Hippocampal formation (tissue), 2 donors: Measurements from ENCODE around the gene PHOX2A.

Experiments
- DNase-seq, 2 donors: peaks; one replicate each; lab custom pipeline; 2025; lab: John Stamatoyannopoulos, UW

Gene PHOX2A

GRCh38 chr11:72233773-72234513 lies 10.0 kb downstream of the PHOX2A start:
- DNase-seq = no peak

- no peak for DNase-seq
These were observed 10.8 kb downstream of the PHOX2A start for GRCh38 chr11:72233056-72233772.

- DNase-seq = no peak
These were observed 11.5 kb downstream of the PHOX2A start for GRCh38 chr11:72232260-72233055.

- no peak for DNase-seq
These were observed 12.3 kb downstream of the PHOX2A start for GRCh38 chr11:72231396-72232259.

- DNase-seq = no peak
These were observed 13.1 kb downstream of the PHOX2A start for GRCh38 chr11:72230764-72231365.

- DNase-seq = no peak
These were observed 13.8 kb downstream of the PHOX2A start for GRCh38 chr11:72229925-72230763.

GRCh38 chr11:72229336-72229924 lies 14.5 kb downstream of the PHOX2A start:
- DNase-seq = no peak

GRCh38 chr11:72228844-72229231 lies 15.1 kb downstream of the PHOX2A start:
- DNase-seq = no peak

- no peak for DNase-seq
These were observed 15.6 kb downstream of the PHOX2A start for GRCh38 chr11:72228229-72228843.

GRCh38 chr11:72227316-72228228 lies 16.4 kb downstream of the PHOX2A start:
- DNase-seq = peak in 1 of 2 donors; percentile 28

GRCh38 chr11:72226701-72227100 lies 17.3 kb downstream of the PHOX2A start:
- DNase-seq = no peak

GRCh38 chr11:72225411-72225951 lies 18.5 kb downstream of the PHOX2A start:
- no peak for DNase-seq

GRCh38 chr11:72224564-72225410 lies 19.2 kb downstream of the PHOX2A start, which contains the start of gene INPPL1:
TSS of gene INPPL1 (plus strand) at chr11:72224767. CDS start at chr11:72224985, 218 bp downstream.
- DNase-seq = peak in 1 of 2 donors; percentile 35

- peak in 1 of 2 donors; percentile 45 for DNase-seq
These were observed 20.1 kb downstream of the PHOX2A start for GRCh38 chr11:72223615-72224563.

GRCh38 chr11:72222907-72223614 lies 20.9 kb downstream of the PHOX2A start:
- peak; percentile 59 to 79 for DNase-seq
